RWPE2 (cell line): ENCODE results near the gene CDH16.
A peak's percentile ranks its signal among the peaks of the same experiment; 100 is the strongest.

Experiments used
- ATAC-seq: fragments of 200-7000 bp; cut with Tn5 transposase; 3 replicates; pipeline ENCODE4 v1.9.1; 2021; ENCODE audit warnings: low read depth
- DNase-seq: peaks from one replicate; pipeline ENCODE4 v3.0.0-alpha.2; 2020; ENCODE audit warnings: low spot score
- H3K27ac ChIP-seq: fragments of 450-650 bp; 2 replicates; pipeline ENCODE4 v1.5.1; 2017; ENCODE audit warnings: mild to moderate bottlenecking; ENCODE audit not compliant: poor library complexity, severe bottlenecking
- H3K27me3 ChIP-seq: fragments of 250-450 bp; sonication (Bioruptor Pico); 2 replicates; pipeline ENCODE4 v1.5.1; 2021; ENCODE audit warnings: mild to moderate bottlenecking, moderate library complexity; ENCODE audit not compliant: insufficient read depth, poor library complexity, severe bottlenecking
- H3K36me3 ChIP-seq: fragments of 250-450 bp; sonication (Bioruptor Pico); 2 replicates; pipeline ENCODE4 v1.5.1; 2020; ENCODE audit warnings: low read depth, mild to moderate bottlenecking, moderate library complexity
- H3K4me1 ChIP-seq: fragments of 250-450 bp; sonication (Bioruptor Pico); 2 replicates; pipeline ENCODE4 v1.5.1; 2021; ENCODE audit warnings: mild to moderate bottlenecking, moderate library complexity; ENCODE audit not compliant: insufficient read depth, poor library complexity, severe bottlenecking
- H3K4me3 ChIP-seq: fragments of 250-450 bp; sonication (Bioruptor Pico); 2 replicates; pipeline ENCODE4 v1.5.1; 2021; ENCODE audit warnings: mild to moderate bottlenecking, moderate library complexity; ENCODE audit not compliant: severe bottlenecking
- H3K9me3 ChIP-seq: fragments of 250-450 bp; sonication (Bioruptor Pico); 2 replicates; pipeline ENCODE4 v1.5.1; 2021; ENCODE audit warnings: mild to moderate bottlenecking, moderate library complexity; ENCODE audit not compliant: severe bottlenecking
- CTCF ChIP-seq: fragments of 450-650 bp; IDR thresholded peaks from one replicate; pipeline ENCODE4 v1.5.1; 2017; ENCODE audit warnings: mild to moderate bottlenecking, moderate library complexity; ENCODE audit not compliant: poor library complexity, severe bottlenecking

Gene CDH16

GRCh38 chr16:66859397-66860068 is 59.2 kb downstream of the CDH16 start:
- Histone ChIP-seq H3K4me1 (no peaks in the 10 kb centered on the region), H3K36me3 (no peaks in the 10 kb centered on the region), H3K27ac (no peak overlapping the region), H3K27me3 (no peaks in the 10 kb centered on the region), H3K9me3 (no peaks in the 10 kb centered on the region), H3K4me3 (no peak overlapping the region)
- DNase-seq (peak; percentile 3), ATAC-seq (no peak; the same call in 2 of the 3 replicates)
- TF ChIP-seq CTCF, result no peak

- TF ChIP-seq CTCF, result no peak
- peak; percentile 68 for ATAC-seq
- no peak overlapping the region for H3K27ac ChIP-seq
- H3K4me3 ChIP-seq, result no peak overlapping the region
- peak; percentile 42 for DNase-seq
- H3K27me3 ChIP-seq, result no peaks in the 10 kb centered on the region
- no peaks in the 10 kb centered on the region for H3K36me3 ChIP-seq
- H3K9me3 ChIP-seq, result no peaks in the 10 kb centered on the region
- H3K4me1 ChIP-seq, result no peaks in the 10 kb centered on the region
These were observed 59.8 kb downstream of the CDH16 start for GRCh38 chr16:66858740-66859396.
